ENCODE data around the gene UBAC2.

GRCh38 chr13:99275093-99275469 is 74.4 kb downstream of the UBAC2 start:
- TF ChIP-seq CTCF (IDR thresholded peaks at IDR 0.05) (no peak), POLR2A (IDR thresholded peaks at IDR 0.05) (no peak)
